Germinal center (tissue), 1 donor: ENCODE measurements around the gene ATP8B3.

Experiments
- DNase-seq: peaks from one replicate; pipeline ENCODE4 v3.0.0; 2012; ENCODE audit warnings: mixed read lengths, low spot score

Gene ATP8B3

DNA sequence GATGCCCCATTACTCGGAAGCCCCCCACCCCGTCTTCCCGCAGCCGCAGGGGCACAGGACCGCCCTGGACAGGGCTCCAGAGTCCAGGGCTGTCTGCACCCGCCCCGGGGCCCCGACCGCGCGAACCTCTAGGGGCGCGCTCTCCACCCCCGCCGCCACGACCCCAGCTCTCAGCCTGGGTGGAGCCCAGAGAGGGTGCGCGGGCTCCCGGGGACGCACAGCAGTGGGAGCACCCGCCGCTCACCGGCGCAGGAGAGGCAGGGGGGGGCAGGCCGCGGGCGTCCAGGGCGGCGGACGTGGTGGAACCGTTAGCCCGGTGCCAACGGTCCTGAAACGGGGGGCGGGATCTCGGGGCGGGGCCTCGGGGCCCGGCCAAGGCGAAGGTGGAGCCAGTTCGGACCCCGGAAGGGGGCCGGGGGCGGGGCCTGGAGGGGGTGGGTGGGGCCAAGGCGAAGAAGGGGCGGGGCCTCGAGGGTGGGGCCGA is at the start of gene ATP8B3:
Gene ATP8B3 (minus strand): TSS at position 335 of the 484 bp plus-strand sequence. CDS start 540 bp downstream, outside the sequence.
- peak; percentile 99 for DNase-seq

- DNase-seq: no peak
These were observed 49.5 kb upstream of the ATP8B3 start for GRCh38 chr19:1861599-1862031.

GRCh38 chr19:1860821-1861598 is 48.9 kb upstream of the ATP8B3 start:
- DNase-seq: no peak

DNA sequence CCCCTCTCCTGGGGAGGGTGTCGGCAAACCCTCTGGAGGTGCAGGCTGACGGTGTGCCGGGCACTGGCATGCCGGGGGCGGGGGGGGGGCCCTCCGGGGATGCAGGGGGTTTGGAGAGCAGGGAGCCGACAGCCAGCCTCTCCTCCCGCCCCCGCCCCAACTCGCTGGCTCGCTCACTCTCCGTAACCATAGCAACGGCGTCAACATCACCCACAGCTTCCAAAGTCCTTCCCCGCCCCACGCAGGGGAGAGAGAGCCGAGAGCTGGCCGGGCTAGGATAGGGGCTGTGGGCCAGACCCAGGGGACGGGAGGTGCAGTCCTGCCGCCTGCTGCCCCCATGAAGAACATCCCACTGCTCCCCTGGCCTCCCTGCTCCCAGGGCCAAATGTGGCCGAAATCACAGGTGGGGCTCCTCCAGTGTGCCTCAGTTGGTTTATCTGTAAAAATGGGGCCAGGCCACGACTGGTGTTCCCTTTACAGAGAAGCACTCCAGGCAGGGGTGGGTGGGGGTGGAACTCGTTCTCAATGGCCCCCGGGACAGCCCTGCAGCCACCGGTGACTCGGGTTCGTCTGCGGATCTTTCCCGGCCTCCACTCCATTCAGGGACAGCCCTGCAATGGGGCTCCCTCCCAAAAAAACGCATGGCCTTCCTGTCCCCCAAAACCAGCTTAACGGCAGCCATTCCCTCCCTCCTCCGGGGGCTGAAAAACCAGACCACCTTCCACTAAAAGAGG is 48.1 kb upstream of the ATP8B3 start:
- DNase-seq: no peak

DNA sequence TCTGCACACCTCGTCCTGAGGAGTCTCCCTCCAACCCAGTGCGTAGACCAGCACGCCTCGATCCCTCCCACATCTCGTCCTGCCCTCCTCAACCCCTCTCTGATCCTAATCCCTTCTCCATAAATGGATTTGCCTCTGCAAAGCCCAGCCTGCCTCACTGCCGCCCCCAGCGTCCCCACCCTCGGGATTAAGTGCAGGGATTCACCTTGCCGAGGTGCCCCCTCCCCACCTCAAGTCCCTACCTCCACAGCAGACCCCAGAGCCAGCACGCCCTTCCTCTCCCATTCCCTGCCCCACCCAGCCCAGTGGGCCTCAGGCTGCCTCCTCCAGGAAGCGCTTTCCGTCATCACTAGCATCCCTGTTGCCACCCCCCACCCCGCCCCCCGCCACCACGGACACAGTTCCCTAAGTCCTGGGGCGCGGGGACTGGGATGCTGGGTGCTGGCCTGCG is 47.3 kb upstream of the ATP8B3 start:
- no peak for DNase-seq

DNA sequence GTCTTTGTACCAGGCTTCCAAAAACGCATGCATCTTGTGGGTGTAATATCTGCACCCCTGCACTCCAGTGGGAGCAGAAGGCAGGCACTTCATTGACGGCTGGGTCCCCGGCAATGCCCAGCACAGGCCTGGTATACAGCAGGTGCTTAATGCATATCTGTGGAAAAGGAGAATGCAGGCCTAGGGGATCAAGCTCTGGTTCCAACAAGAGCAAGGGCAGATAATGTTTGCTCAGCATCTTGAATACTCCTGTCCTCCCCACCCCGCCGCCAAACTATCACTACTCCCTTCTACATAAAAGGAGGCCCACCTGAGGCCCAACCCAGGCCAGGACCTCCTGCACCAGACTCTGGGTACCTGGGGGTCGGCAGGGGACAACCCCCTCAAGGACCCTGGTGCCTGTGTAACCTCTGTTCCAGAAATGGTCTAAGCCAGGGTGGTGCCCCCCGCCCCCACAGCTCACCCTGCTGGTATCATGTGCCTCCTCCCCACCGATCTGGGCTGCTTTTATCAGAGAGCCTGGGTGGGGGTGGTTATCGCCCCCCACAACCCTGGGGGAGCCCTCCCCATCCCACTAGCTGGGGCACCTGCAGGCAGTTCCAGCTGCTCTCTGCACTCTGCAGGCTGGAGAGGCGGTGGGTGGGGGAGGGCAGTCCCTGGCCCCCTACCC is 46.5 kb upstream of the ATP8B3 start:
- no peak for DNase-seq

GRCh38 chr19:1857648-1858326 is 45.7 kb upstream of the ATP8B3 start:
- DNase-seq: no peak

DNA sequence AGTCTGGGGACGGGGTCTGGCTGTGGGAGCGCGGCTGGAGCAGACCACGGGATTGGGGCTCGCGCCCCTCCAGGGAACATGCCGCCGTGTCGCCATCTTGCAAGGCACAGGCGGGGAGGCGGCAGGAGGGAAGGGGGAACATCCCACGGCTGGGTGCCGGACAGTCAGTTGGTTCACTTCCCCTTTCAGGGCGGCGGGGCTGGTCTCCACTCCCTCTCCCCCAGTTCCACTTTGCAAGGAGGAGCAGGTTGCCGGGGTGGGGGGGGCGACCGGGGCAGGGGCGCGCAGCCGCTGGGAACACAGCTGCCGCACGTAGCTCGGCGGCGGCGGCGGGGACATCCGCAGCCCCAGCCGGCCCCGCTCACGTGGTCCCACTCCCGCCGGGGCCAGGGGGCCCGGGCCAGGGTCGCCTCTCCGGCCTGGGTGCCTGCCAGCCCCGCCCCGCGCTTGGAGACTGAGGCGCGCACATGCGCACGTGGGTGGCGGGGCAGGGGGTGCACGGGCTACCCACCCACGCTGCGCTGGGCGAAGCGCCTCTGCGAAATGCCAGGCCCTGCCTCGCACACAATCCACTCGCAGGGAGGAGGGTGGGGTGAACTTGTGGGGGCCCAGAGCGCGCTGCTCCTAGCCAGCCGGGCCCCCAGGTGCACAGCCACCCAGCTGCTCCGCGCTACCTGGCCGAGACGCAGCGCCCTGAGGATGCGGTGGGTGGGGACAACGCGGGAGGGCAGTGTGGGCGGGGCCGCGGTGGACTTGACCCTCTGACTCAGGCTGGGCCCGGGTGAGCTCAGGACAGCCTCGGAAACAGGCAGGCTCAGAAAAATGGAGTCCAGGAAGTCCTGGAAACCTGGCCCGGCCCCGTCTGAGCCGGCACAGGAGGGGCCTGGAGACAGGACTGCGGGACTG is 44.9 kb upstream of the ATP8B3 start:
- peak; percentile 82 for DNase-seq

DNA sequence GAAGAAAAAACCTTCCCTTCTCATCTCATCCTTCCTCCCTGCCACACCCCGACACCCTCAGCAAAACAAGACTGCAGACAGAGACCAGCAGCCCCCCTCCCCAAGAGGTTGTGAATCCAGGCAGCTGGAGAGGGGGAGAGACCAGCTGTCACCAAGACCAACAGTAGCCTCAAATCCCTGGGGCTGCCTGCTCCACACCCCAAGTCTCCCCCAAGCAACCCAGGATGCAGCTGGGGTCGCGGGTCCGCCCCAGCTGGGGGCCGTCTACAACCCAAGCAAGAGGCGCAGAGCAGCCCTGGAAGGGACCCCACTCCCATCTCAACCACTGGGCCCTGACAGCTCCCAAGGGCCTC is 44.2 kb upstream of the ATP8B3 start:
- DNase-seq: peak; percentile 36

DNA sequence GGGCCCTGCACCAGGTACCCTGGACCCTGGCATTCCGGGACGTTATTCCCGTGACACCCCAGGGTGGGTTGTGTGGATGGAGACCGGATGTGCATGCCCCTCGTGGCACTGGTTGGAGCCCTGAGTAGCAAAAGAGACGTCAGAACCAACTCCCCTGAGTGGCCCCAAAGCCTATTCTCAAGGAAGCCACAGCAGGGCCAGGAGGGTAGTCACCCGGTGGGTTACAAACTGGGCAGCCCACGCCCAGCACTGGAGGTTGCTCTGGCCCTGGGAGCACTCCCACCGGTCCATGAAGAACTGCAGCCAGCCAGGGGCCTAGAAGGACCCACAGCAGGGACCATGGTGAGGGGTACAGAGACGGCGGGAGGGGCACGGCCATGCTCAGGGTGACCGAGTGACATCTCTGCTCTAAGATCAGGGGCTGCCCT is 43.8 kb upstream of the ATP8B3 start:
- DNase-seq: no peak

GRCh38 chr19:1855040-1855827 is 43.2 kb upstream of the ATP8B3 start:
- DNase-seq: peak; percentile 86

GRCh38 chr19:1854542-1855039 is 42.5 kb upstream of the ATP8B3 start:
- DNase-seq: no peak

- DNase-seq: no peak
These were observed 42.0 kb upstream of the ATP8B3 start for GRCh38 chr19:1854039-1854541.

DNA sequence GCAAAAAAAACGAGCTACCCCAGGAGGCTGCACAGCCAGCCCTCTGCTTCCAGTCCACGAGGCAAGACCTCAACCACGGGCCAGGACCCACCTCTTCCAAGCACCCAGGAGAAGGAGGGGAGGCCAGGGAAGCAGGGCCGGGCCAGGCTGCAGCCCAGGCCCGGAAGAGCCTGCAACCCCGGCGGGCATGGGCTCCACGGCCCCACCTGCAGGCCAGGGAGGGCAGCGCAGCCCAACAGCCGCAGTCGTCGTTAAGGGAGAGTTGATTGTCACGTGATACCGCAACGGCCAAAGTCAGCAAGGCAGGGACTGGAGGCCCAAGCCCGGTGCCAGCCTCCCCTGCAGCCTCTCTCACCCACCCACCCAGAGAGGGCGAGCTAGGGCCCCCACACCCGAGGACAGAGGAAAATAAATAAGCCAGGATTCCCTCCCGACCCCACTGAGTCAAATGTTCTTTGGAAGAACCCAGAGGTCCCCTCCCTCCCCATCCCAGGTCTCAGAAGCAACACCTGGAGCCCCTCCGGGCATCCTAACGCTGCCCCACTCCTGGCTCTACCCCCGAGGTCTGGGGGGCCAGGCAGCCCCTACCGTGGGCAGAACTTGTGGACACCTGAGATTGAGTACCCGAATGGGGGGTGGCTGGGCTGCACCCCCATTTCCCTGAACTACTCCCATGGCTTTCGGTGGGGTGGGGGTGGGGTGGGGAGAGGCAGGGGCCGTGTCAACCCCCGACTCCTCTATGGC is 41.4 kb upstream of the ATP8B3 start:
- DNase-seq: peak; percentile 85

GRCh38 chr19:1852581-1853128 is 40.6 kb upstream of the ATP8B3 start:
- DNase-seq: no peak

- DNase-seq: no peak
These were observed 39.8 kb upstream of the ATP8B3 start for GRCh38 chr19:1851654-1852580.

GRCh38 chr19:1850809-1851653 is 39.0 kb upstream of the ATP8B3 start:
- DNase-seq: no peak
